Naive thymus-derived CD8-positive, alpha-beta T cell (primary cell): Measurements from ENCODE around the gene IL16. TPM values are rescaled to one million over a fixed set of nuclear protein-coding genes. Genes with fewer than 3 reads are reported as not detected.
"Not testable (repeated sequence)": the region's sequence is repeated elsewhere in the genome, so short reads cannot be mapped to it uniquely, and the experiment has no call there.

Experiments used
- ATAC-seq, 2 donors: fragments of 150-1000 bp; cut with Tn5 transposase in 1 of 2; sonication (Bioruptor Pico), chemical (Tn5 transposase) in 1 of 2; 1 replicate in 1 of 2; 2 replicates in 1 of 2; pipeline ENCODE4 v1.10.0; 2021; ENCODE audit warnings: mild to moderate bottlenecking in 2 of 2, moderate library complexity in 2 of 2
- POLR2A ChIA-PET: fragments of 350-600 bp; sonication (Branson Sonifier 250); formaldehyde crosslinking; loops from one replicate; lab custom pipeline; 2021; ENCODE audit warnings: antibody characterized with exemption; lab: Charles Lee
- DNase-seq, 10 donors: peaks; one replicate each; pipeline versions ENCODE4 v3.0.0 to v3.0.0-alpha.2; 2020 to 2022
- H3K27ac Mint-ChIP-seq, 10 donors: one replicate each; pipeline ENCODE4 v1.8.0; 2020 to 2022; ENCODE audit warnings: mild to moderate bottlenecking in 10 of 10, mixed read lengths in 10 of 10, moderate library complexity in 4 of 10, inconsistent platforms in 1 of 10
- H3K27me3 Mint-ChIP-seq, 5 donors: one replicate each; pipeline ENCODE4 v1.8.0; 2021 to 2022; ENCODE audit warnings: mixed read lengths in 5 of 5
- H3K36me3 Mint-ChIP-seq, 3 donors: one replicate each; pipeline ENCODE4 v1.8.0; 2020 to 2022; ENCODE audit warnings: mixed read lengths in 3 of 3, mild to moderate bottlenecking in 2 of 3, inconsistent platforms in 1 of 3
- H3K4me1 Mint-ChIP-seq, 4 donors: one replicate each; pipeline ENCODE4 v1.8.0; 2021 to 2022; ENCODE audit warnings: mixed read lengths in 4 of 4
- H3K4me3 Mint-ChIP-seq, 10 donors: one replicate each; pipeline ENCODE4 v1.8.0; 2020 to 2022; ENCODE audit warnings: mild to moderate bottlenecking in 10 of 10, mixed read lengths in 10 of 10, moderate library complexity in 6 of 10, inconsistent platforms in 1 of 10
- H3K9me3 Mint-ChIP-seq, 9 donors: one replicate each; pipeline ENCODE4 v1.8.0; 2020 to 2022; ENCODE audit warnings: mixed read lengths in 9 of 9, mild to moderate bottlenecking in 3 of 9, inconsistent platforms in 1 of 9, moderate library complexity in 1 of 9
- polyA plus RNA-seq, 3 donors: library from polyadenylated mRNA; unstranded; fragments of 300-500 nt; fragmentation: Illumina TruSeq; gene quantifications; one replicate each; pipeline ENCODE4 v1.2.3, GENCODE V29; 2021
- total RNA-seq, 8 experiments: library from RNA in 2 of 8; stranded (reverse) in 2 of 8; gene quantifications; one replicate each; pipeline ENCODE4 v1.2.3 and lab custom pipeline; 2021 to 2026

IL16 gene
- total and polyA plus RNA-seq, 5 experiments from 2014 or later: 193 to 428 (median 395) TPM

- Mint-ChIP-seq H3K9me3 (no peaks in the 10 kb centered on the region), H3K4me3 (peak overlapping the region in 9 of 10 donors; percentile 43 to 72 (median 62)), H3K27ac (peak overlapping the region in 7 of 10 donors; percentile 3 to 72 (median 36)), H3K4me1 (peaks cover 9 to 47% (median 33%) of the 10 kb centered on the region in 4 donors), H3K36me3 (no peaks in the 10 kb centered on the region), H3K27me3 (no peaks in the 10 kb centered on the region)
- DNase-seq (no peak), ATAC-seq (no peak)
- POLR2A ChIA-PET: interaction anchor here (1.6 to 12.0 kb wide), 2 partner anchors 19 to 55 kb away, joined by 6 to 123 read pairs; no protein-coding TSS in a partner anchor
Measured at GRCh38 chr15:81330366-81331090, 133.8 kb downstream of the IL16 start.

- peaks cover 9 to 47% (median 33%) of the 10 kb centered on the region in 4 donors for H3K4me1 Mint-ChIP-seq
- POLR2A ChIA-PET: interaction anchor here (1.6 to 12.0 kb wide), 2 partner anchors 20 to 56 kb away, joined by 6 to 123 read pairs; no protein-coding TSS in a partner anchor
- not testable (repeated sequence) for DNase-seq, H3K9me3 Mint-ChIP-seq, ATAC-seq, H3K36me3 Mint-ChIP-seq, H3K27me3 Mint-ChIP-seq
- peak overlapping the region in 8 of 10 donors; percentile 19 to 72 (median 52) for H3K27ac Mint-ChIP-seq
- peak overlapping the region; percentile 43 to 72 (median 61) for H3K4me3 Mint-ChIP-seq
Measured at GRCh38 chr15:81331141-81331540, 134.5 kb downstream of the IL16 start.

GRCh38 chr15:81331600-81331999 is 134.9 kb downstream of the IL16 start:
- no peaks in the 10 kb centered on the region for H3K27me3 Mint-ChIP-seq
- H3K4me3 Mint-ChIP-seq: no peak overlapping the region
- H3K9me3 Mint-ChIP-seq: no peaks in the 10 kb centered on the region
- DNase-seq: peak in 1 of 10 donors; percentile 8
- POLR2A ChIA-PET: interaction anchor here (1.1 to 12.0 kb wide), 3 partner anchors 20 to 56 kb away, joined by 3 to 123 read pairs (median 6); no protein-coding TSS in a partner anchor
- peaks cover 7 to 51% (median 34%) of the 10 kb centered on the region in 4 donors for H3K4me1 Mint-ChIP-seq
- ATAC-seq: no peak
- H3K27ac Mint-ChIP-seq: peak overlapping the region in 3 of 10 donors; percentile 19 to 78 (median 35)
- no peaks in the 10 kb centered on the region for H3K36me3 Mint-ChIP-seq

- Mint-ChIP-seq H3K4me1 (peaks cover 4 to 48% (median 30%) of the 10 kb centered on the region in 4 donors), H3K27ac (no peak overlapping the region), H3K27me3 (no peaks in the 10 kb centered on the region), H3K4me3 (peak overlapping the region in 1 of 10 donors; percentile 57), H3K9me3 (no peaks in the 10 kb centered on the region), H3K36me3 (no peaks in the 10 kb centered on the region)
- no peak for ATAC-seq
- no peak for DNase-seq
- POLR2A ChIA-PET: interaction anchor here (1.1 to 12.0 kb wide), 3 partner anchors 21 to 57 kb away, joined by 3 to 123 read pairs (median 6); no protein-coding TSS in a partner anchor
Measured at GRCh38 chr15:81332326-81332725, 135.6 kb downstream of the IL16 start.

- Mint-ChIP-seq H3K4me1 (peaks cover 0 to 42% (median 25%) of the 10 kb centered on the region in 4 donors), H3K36me3 (no peaks in the 10 kb centered on the region), H3K27ac (peak overlapping the region in 2 of 10 donors; percentile 71 to 87), H3K27me3 (no peaks in the 10 kb centered on the region), H3K9me3 (no peaks in the 10 kb centered on the region), H3K4me3 (no peak overlapping the region)
- POLR2A ChIA-PET: no interaction called here
- no peak for DNase-seq
- ATAC-seq: no peak
Measured at GRCh38 chr15:81333363-81333762, 136.7 kb downstream of the IL16 start.

- no peak for DNase-seq
- peak overlapping the region in 1 of 10 donors; percentile 20 for H3K27ac Mint-ChIP-seq
Measured at GRCh38 chr15:81334768-81335435, 138.2 kb downstream of the IL16 start.

GRCh38 chr15:81335631-81336030 is 139.0 kb downstream of the IL16 start:
- Mint-ChIP-seq H3K4me3 (no peak overlapping the region), H3K27ac (peak overlapping the region in 2 of 10 donors; percentile 4 to 28), H3K4me1 (peaks cover 0 to 26% (median 20%) of the 10 kb centered on the region in 4 donors), H3K9me3 (no peaks in the 10 kb centered on the region), H3K27me3 (no peaks in the 10 kb centered on the region), H3K36me3 (no peaks in the 10 kb centered on the region)
- no peak for DNase-seq
- ATAC-seq: no peak
- POLR2A ChIA-PET: interaction anchor here (1.1 to 1.6 kb wide), 3 partner anchors 33 to 60 kb away, joined by 5 to 6 read pairs (median 6); no protein-coding TSS in a partner anchor

More at GRCh38 chr15:81334768-81335435, 138.2 kb downstream of the IL16 start:
- Mint-ChIP-seq H3K4me3 (no peak overlapping the region), H3K36me3 (no peaks in the 10 kb centered on the region), H3K4me1 (peaks cover 0 to 32% (median 24%) of the 10 kb centered on the region in 4 donors), H3K27me3 (no peaks in the 10 kb centered on the region), H3K9me3 (no peaks in the 10 kb centered on the region)
- ATAC-seq: no peak
- POLR2A ChIA-PET: interaction anchor here (0.8 to 1.6 kb wide), 6 partner anchors 25 to 59 kb away, joined by 3 to 6 read pairs (median 4); no protein-coding TSS in a partner anchor

- no peaks in the 10 kb centered on the region for H3K27me3 Mint-ChIP-seq
- H3K36me3 Mint-ChIP-seq: peaks cover 0 to 4% (median 0%) of the 10 kb centered on the region in 3 donors
- H3K4me3 Mint-ChIP-seq: no peak overlapping the region
- no peaks in the 10 kb centered on the region for H3K9me3 Mint-ChIP-seq
- H3K4me1 Mint-ChIP-seq: peaks cover 0 to 19% (median 11%) of the 10 kb centered on the region in 4 donors
- ATAC-seq (peak; percentile 64 to 73), DNase-seq (peak in 7 of 10 donors; percentile 20 to 72 (median 36))
- H3K27ac Mint-ChIP-seq: peak overlapping the region in 5 of 10 donors; percentile 21 to 87 (median 34)
- POLR2A ChIA-PET: interaction anchor here (0.7 to 1.1 kb wide), 2 partner anchors 10 to 40 kb away, joined by 3 to 8 read pairs; no protein-coding TSS in a partner anchor
Measured at GRCh38 chr15:81336568-81336967, 139.9 kb downstream of the IL16 start.

- H3K4me3 Mint-ChIP-seq: no peak overlapping the region
- no peaks in the 10 kb centered on the region for H3K27me3 Mint-ChIP-seq
- POLR2A ChIA-PET: interaction anchor here (1.1 to 1.6 kb wide), 2 partner anchors 40 to 62 kb away, joined by 5 to 8 read pairs; no protein-coding TSS in a partner anchor
- H3K4me1 Mint-ChIP-seq: peaks cover 0 to 13% (median 6%) of the 10 kb centered on the region in 4 donors
- H3K36me3 Mint-ChIP-seq: peaks cover 0 to 4% (median 0%) of the 10 kb centered on the region in 3 donors
- peak overlapping the region in 3 of 10 donors; percentile 8 to 87 (median 52) for H3K27ac Mint-ChIP-seq
- no peak for DNase-seq
- H3K9me3 Mint-ChIP-seq: no peaks in the 10 kb centered on the region
- ATAC-seq: no peak
Measured at GRCh38 chr15:81337241-81337640, 140.6 kb downstream of the IL16 start.

- Mint-ChIP-seq H3K4me3 (no peak overlapping the region), H3K36me3 (peaks cover 0 to 4% (median 0%) of the 10 kb centered on the region in 3 donors), H3K27me3 (no peaks in the 10 kb centered on the region), H3K9me3 (no peaks in the 10 kb centered on the region), H3K27ac (no peak overlapping the region), H3K4me1 (peaks cover 0 to 13% (median 6%) of the 10 kb centered on the region in 4 donors)
- ATAC-seq (no peak), DNase-seq (no peak)
- POLR2A ChIA-PET: interaction anchor here (1.6 kb wide), 1 partner anchor 62 kb away, joined by 5 read pairs; no protein-coding TSS in a partner anchor
Measured at GRCh38 chr15:81337713-81338157, 141.1 kb downstream of the IL16 start.

- Mint-ChIP-seq H3K9me3 (no peaks in the 10 kb centered on the region), H3K4me3 (no peak overlapping the region), H3K27ac (no peak overlapping the region), H3K36me3 (peaks cover 0 to 4% (median 0%) of the 10 kb centered on the region in 3 donors), H3K4me1 (peaks cover 0 to 13% (median 5%) of the 10 kb centered on the region in 4 donors), H3K27me3 (no peaks in the 10 kb centered on the region)
- no peak for ATAC-seq
- POLR2A ChIA-PET: interaction anchor here (1.6 kb wide), 1 partner anchor 63 kb away, joined by 5 read pairs; no protein-coding TSS in a partner anchor
- DNase-seq: no peak
Measured at GRCh38 chr15:81338170-81339007, 141.7 kb downstream of the IL16 start.
